ENCODE data around the gene CYBC1. TPM values are rescaled to one million over a fixed set of nuclear protein-coding genes. Genes with fewer than 3 reads are reported as not detected.
A peak's percentile ranks its signal among the peaks of the same experiment; 100 is the strongest.

The CYBC1 gene
- total RNA-seq (100 to 1,000 TPM; 225 to 333 (median 288) TPM), polyA plus RNA-seq (100 to 1,000 TPM; 105 to 192 (median 132) TPM)
- long read RNA-seq, donor 1, full-length matches to known transcripts = 14 of 14 reads
- long read RNA-seq, donor 1, partial matches to known transcripts = 0 of 14 reads
- long read RNA-seq, donor 1, other reads (novel, unspliced or antisense) = 0 of 14 reads
- long read RNA-seq, donor 2, transcript CYBC1-201 (7 exons, 2,093 nt) = major isoform, 17 of 21 reads
- long read RNA-seq, donor 2, partial matches to known transcripts = 0 of 21 reads
- long read RNA-seq, donor 2, other reads (novel, unspliced or antisense) = 0 of 21 reads

DNA sequence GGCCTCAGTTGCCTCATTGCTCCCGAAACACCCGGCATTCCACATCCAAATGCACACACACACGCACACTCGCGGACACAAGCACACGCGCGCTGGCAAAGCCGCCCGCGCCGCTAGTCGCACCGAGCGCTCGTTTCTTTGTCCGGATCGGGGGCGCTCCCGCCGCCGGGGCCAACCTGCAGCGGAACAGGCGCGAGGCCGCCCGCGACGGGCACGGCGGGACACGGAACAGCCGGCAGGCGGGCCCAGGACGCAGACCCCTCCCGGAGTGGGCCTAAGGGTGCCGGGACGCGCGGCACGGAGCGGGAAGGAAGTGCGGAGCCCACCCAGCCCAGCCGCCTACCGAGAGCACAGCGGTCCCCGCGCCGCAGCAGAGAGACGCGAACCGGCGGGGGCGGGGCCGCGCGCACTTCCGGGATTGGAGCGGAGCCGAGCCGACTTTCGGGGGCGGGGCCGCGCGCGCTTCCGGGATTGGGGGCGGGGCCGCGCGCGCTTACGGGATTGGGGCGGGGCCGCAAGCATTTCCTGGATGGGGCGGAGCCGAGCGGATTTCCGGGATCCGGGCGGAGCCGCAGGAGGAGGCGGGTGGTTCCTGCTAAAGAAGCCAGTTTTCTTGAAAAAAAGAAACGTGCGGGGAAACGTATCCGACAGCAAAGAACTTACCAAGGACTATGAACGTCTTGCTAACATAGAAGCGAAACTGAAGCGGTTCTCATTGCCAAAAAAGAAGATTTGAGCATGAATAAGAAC, at the start of gene CYBC1:
Gene CYBC1 (minus strand): TSS at position 396 of the 750 bp plus-strand sequence. CDS start 1,498 bp downstream, outside the sequence.
- TF ChIP-seq POLR2A (IDR thresholded peaks at IDR 0.05) (peak; percentile 38 to 74 (median 56)), POLR2AphosphoS5 (IDR thresholded peaks at IDR 0.05) (peak; percentile 98 to 99 (median 98))
- TF ChIP-seq, protein P1, sequence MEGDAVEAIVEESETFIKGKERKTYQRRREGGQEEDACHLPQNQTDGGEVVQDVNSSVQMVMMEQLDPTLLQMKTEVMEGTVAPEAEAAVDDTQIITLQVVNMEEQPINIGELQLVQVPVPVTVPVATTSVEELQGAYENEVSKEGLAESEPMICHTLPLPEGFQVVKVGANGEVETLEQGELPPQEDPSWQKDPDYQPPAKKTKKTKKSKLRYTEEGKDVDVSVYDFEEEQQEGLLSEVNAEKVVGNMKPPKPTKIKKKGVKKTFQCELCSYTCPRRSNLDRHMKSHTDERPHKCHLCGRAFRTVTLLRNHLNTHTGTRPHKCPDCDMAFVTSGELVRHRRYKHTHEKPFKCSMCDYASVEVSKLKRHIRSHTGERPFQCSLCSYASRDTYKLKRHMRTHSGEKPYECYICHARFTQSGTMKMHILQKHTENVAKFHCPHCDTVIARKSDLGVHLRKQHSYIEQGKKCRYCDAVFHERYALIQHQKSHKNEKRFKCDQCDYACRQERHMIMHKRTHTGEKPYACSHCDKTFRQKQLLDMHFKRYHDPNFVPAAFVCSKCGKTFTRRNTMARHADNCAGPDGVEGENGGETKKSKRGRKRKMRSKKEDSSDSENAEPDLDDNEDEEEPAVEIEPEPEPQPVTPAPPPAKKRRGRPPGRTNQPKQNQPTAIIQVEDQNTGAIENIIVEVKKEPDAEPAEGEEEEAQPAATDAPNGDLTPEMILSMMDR (IDR thresholded peaks at IDR 0.05 in 8 of 11, conservative IDR thresholded peaks at IDR 0.05 in 3 of 11) = peak in 3 of 11 experiments; percentile 12 to 31 (median 29)
- Histone ChIP-seq H3K27ac (peak within 1 kb of the TSS; percentile 78 to 100 (median 98)), H3K4me1 (peaks cover 18 to 67% (median 47%) of the 10 kb centered on the region in 6 donors), H3K9me3 (no peaks in the 10 kb centered on the region), H3K27me3 (replicated peaks in 1 of 7) (no peaks in the 10 kb centered on the region), H3K36me3 (peaks cover 0 to 26% (median 19%) of the 10 kb centered on the region in 6 donors), H3K4me3 (peak within 1 kb of the TSS; percentile 65 to 99 (median 96))
- DNase-seq = peak; percentile 98
- intact Hi-C loops (cut with DNase I; ENCODE audit: low total_unique reads) = no loop called here
- 0 to 2% (median 1%) methylated on average over 62 to 91 of the region's 91 CpGs for WGBS, 5 donors

- Histone ChIP-seq H3K4me3 (peak overlapping the region; percentile 15 to 85 (median 65)), H3K36me3 (no peaks in the 10 kb centered on the region), H3K27ac (peak overlapping the region; percentile 39 to 92 (median 86)), H3K4me1 (peaks cover 5 to 55% (median 44%) of the 10 kb centered on the region in 6 donors), H3K27me3 (replicated peaks in 1 of 7) (no peaks in the 10 kb centered on the region), H3K9me3 (no peaks in the 10 kb centered on the region)
- peak; percentile 85 for DNase-seq
- TF ChIP-seq POLR2AphosphoS5 (IDR thresholded peaks at IDR 0.05) = no peak
- TF ChIP-seq, protein P1 (IDR thresholded peaks at IDR 0.05 in 8 of 11, conservative IDR thresholded peaks at IDR 0.05 in 3 of 11) = no peak
- no peak for TF ChIP-seq POLR2A (IDR thresholded peaks at IDR 0.05)
- WGBS, 5 donors = 8 to 16% (median 9%) methylated on average over 29 to 66 of the region's 66 CpGs
- intact Hi-C loops (cut with DNase I; ENCODE audit: low total_unique reads) = loop anchor here (10.0 kb wide), 1 partner anchor 57 kb away; no protein-coding TSS in a partner anchor
Measured at GRCh38 chr17:82497483-82498405, 47.2 kb upstream of the CYBC1 start.

- H3K9me3 ChIP-seq = no peaks in the 10 kb centered on the region
- H3K27me3 ChIP-seq (replicated peaks in 1 of 7) = no peaks in the 10 kb centered on the region
- 12 to 22% (median 14%) methylated on average over 41 to 83 of the region's 83 CpGs for WGBS, 5 donors
- H3K4me1 ChIP-seq = peaks cover 5 to 55% (median 44%) of the 10 kb centered on the region in 6 donors
- H3K36me3 ChIP-seq = no peaks in the 10 kb centered on the region
- H3K27ac ChIP-seq = peak overlapping the region; percentile 39 to 92 (median 86)
- intact Hi-C loops (cut with DNase I; ENCODE audit: low total_unique reads) = loop anchor here (10.0 kb wide), 1 partner anchor 58 kb away; no protein-coding TSS in a partner anchor
- peak; percentile 100 for DNase-seq
- peak overlapping the region; percentile 15 to 85 (median 65) for H3K4me3 ChIP-seq
- TF ChIP-seq, protein P1 (IDR thresholded peaks at IDR 0.05 in 8 of 11, conservative IDR thresholded peaks at IDR 0.05 in 3 of 11) = peak in 3 of 11 experiments; percentile 20 to 29 (median 24)
- peak; percentile 93 to 96 (median 95) for TF ChIP-seq POLR2AphosphoS5 (IDR thresholded peaks at IDR 0.05)
- TF ChIP-seq POLR2A (IDR thresholded peaks at IDR 0.05) = peak in 1 of 3 donors; percentile 14
Measured at GRCh38 chr17:82496529-82497434, 46.2 kb upstream of the CYBC1 start.

Measured in spleen (tissue), 13 donors.